H1 (cell line): ENCODE data around the gene ATXN7. TPM values are rescaled to one million over a fixed set of nuclear protein-coding genes. Genes with fewer than 3 reads are reported as not detected.
A peak's percentile ranks its signal among the peaks of the same experiment; 100 is the strongest.

Experiments used
- CBX5 ChIP-seq: fragments of 300-800, 300-1000 bp; sonication (generic); IDR thresholded peaks from 2 replicates; pipeline ENCODE4 v1.7.1; 2016; ENCODE audit warnings: antibody characterized with exemption, low read length, low read depth
- CHD1 ChIP-seq: IDR thresholded peaks from 2 replicates; pipeline ENCODE4 v1.6.1; 2012; ENCODE audit warnings: low read depth, low read length, improper control_type of control experiment
- EGR1 ChIP-seq: IDR thresholded peaks from 2 replicates; pipeline ENCODE4 v1.6.1; 2011; ENCODE audit warnings: low read depth, low read length, borderline replicate concordance
- EP300 ChIP-seq, 2 experiments: IDR thresholded peaks; 1 replicate in 1 of 2; 2 replicates in 1 of 2; pipeline ENCODE4 v1.6.1; 2011 to 2012; ENCODE audit warnings: low read depth in 2 of 2, low read length in 2 of 2, mild to moderate bottlenecking in 2 of 2, borderline replicate concordance in 1 of 2, inconsistent platforms in 1 of 2, moderate library complexity in 1 of 2
- HDAC2 ChIP-seq, 2 experiments: fragments of 300-600 bp in 1 of 2; sonication (generic) in 1 of 2; IDR thresholded peaks; 2 replicates each; pipeline ENCODE4 v1.6.1; 2011 to 2012; ENCODE audit warnings: low read depth in 2 of 2, low read length in 2 of 2, mild to moderate bottlenecking in 2 of 2, moderate library complexity in 2 of 2, borderline replicate concordance in 1 of 2, inconsistent platforms in 1 of 2
- JUND ChIP-seq: IDR thresholded peaks from 2 replicates; pipeline ENCODE4 v1.6.1; 2011; ENCODE audit warnings: mild to moderate bottlenecking, improper control_type of control experiment, low read length
- MAFK ChIP-seq: IDR thresholded peaks from 2 replicates; pipeline ENCODE4 v1.6.1; 2012; ENCODE audit warnings: low read depth, mild to moderate bottlenecking, improper control_type of control experiment, low read length
- NRF1 ChIP-seq: IDR thresholded peaks from 2 replicates; pipeline ENCODE4 v1.6.1; 2011; ENCODE audit warnings: mild to moderate bottlenecking, low read depth, low read length, improper control_type of control experiment
- POLR2AphosphoS5 ChIP-seq: IDR thresholded peaks from 2 replicates; pipeline ENCODE4 v1.6.1; 2011; ENCODE audit warnings: low read depth, low read length
- POU5F1 ChIP-seq: IDR thresholded peaks from 2 replicates; pipeline ENCODE4 v1.6.1; 2011; ENCODE audit warnings: low read depth, mild to moderate bottlenecking, low read length, moderate library complexity
- RFX5 ChIP-seq: IDR thresholded peaks from 2 replicates; pipeline ENCODE4 v1.6.1; 2011; ENCODE audit warnings: low read depth, low read length, improper control_type of control experiment, borderline replicate concordance
- RNF2 ChIP-seq: fragments of 200-900, 300-1000 bp; sonication (generic); IDR thresholded peaks from 2 replicates; pipeline ENCODE4 v1.7.1; 2016; ENCODE audit warnings: borderline replicate concordance, low read depth, mild to moderate bottlenecking, antibody characterized with exemption, low read length; ENCODE audit not compliant: poor library complexity, severe bottlenecking; ENCODE audit errors: missing control alignments
- SIRT6 ChIP-seq: IDR thresholded peaks from one replicate; pipeline ENCODE4 v1.7.1; 2012; ENCODE audit warnings: low read length, inconsistent platforms
- SIX5 ChIP-seq: IDR thresholded peaks from 2 replicates; pipeline ENCODE4 v1.6.1; 2011; ENCODE audit warnings: mild to moderate bottlenecking, low read depth, low read length
- SP4 ChIP-seq: IDR thresholded peaks from 2 replicates; pipeline ENCODE4 v1.6.1; 2012; ENCODE audit warnings: low read length, inconsistent platforms
- SUZ12 ChIP-seq: fragments of 200-600 bp; sonication (generic); IDR thresholded peaks from 2 replicates; pipeline ENCODE4 v1.6.1; 2012; ENCODE audit warnings: mild to moderate bottlenecking, inconsistent platforms, low read length, moderate library complexity, mixed read lengths
- TAF7 ChIP-seq: optimal IDR thresholded peaks from 2 replicates; pipeline ENCODE3; 2011; ENCODE audit warnings: low read depth, mild to moderate bottlenecking, inconsistent platforms, low read length, moderate library complexity, borderline replicate concordance
- TCF12 ChIP-seq: IDR thresholded peaks from 2 replicates; pipeline ENCODE4 v1.6.1; 2011; ENCODE audit warnings: low read depth, mild to moderate bottlenecking, low read length
- polyA plus RNA-seq, 7 experiments: library from polyadenylated mRNA; depleted of rRNA in 3 of 7; stranded (reverse) in 5 of 7; unstranded in 2 of 7; fragments of >200 nt in 5 of 7; fragments of 200-250 nt in 2 of 7; gene quantifications; 1 replicate in 5 of 7; 2 replicates in 1 of 7; 4 replicates in 1 of 7; pipeline versions ENCODE4 v1.2.1 to v1.2.3, GENCODE V29; 2011 to 2013; ENCODE audit warnings: missing spikeins in 2 of 7, mixed read lengths in 2 of 7
- total RNA-seq: library from RNA; stranded (reverse); fragmentation: NEBNext Ultra II Directional; extraction: Animal tissue kit (Norgen Biotek cat#: 25700); gene quantifications from 2 replicates; pipeline ENCODE4 v1.2.1, GENCODE V29; 2021
- TF ChIP-seq, protein P1 (sequence below): IDR thresholded peaks from 2 replicates; pipeline ENCODE4 v1.6.1; 2012; ENCODE audit warnings: low read length, inconsistent platforms
- TF ChIP-seq, protein P2 (sequence below), 3 experiments: IDR thresholded peaks; 1 replicate in 2 of 3; 2 replicates in 1 of 3; pipeline versions ENCODE4 v1.5.1 to v1.6.1; 2011; ENCODE audit warnings: low read length in 3 of 3, mild to moderate bottlenecking in 3 of 3, inconsistent platforms in 2 of 3, low read depth in 1 of 3, moderate library complexity in 1 of 3; ENCODE audit not compliant: insufficient read depth in 1 of 3; ENCODE audit errors: control extremely low read depth in 1 of 3

Gene ATXN7
- total and polyA plus RNA-seq, 2 of the 8 experiments (the other 6 are each of a cell fraction or from before 2014, with no cell fraction given), result 15.5 to 16.8 TPM

DNA sequence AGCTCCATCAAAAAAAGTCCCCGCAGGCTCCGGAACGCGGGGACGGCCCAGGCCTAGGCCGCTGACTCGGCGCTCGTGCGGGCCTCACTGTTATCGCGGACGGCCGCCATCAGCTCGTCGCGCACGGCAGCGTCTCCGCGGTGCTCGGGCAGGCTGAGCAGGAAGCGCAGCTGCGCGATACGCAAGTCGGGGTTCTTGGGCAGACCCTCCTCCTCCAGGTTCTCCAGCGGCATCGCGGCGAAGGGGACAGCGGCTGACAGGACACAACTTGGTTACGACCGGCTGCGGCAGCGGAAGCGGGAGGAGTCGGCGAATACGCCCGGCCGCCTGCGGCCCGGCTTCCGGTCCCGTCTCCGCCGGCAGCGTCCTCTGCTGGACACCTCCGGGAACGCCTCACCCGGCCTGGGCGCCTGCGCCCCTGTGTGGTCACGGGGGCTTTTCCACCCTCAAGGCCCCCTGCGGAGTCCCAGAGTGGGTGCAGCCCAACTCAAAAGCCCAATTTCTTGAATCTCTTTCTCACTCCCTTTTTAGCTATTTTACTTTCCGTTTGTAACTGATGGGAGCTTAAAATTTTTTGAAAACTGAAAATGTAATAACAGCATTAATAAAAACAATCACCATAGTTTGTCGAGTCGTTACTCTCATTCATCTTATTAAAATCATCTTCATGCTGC lies 159.7 kb downstream of the ATXN7 start, which contains the start of gene PSMD6 (continued):
- TF ChIP-seq, protein P1, sequence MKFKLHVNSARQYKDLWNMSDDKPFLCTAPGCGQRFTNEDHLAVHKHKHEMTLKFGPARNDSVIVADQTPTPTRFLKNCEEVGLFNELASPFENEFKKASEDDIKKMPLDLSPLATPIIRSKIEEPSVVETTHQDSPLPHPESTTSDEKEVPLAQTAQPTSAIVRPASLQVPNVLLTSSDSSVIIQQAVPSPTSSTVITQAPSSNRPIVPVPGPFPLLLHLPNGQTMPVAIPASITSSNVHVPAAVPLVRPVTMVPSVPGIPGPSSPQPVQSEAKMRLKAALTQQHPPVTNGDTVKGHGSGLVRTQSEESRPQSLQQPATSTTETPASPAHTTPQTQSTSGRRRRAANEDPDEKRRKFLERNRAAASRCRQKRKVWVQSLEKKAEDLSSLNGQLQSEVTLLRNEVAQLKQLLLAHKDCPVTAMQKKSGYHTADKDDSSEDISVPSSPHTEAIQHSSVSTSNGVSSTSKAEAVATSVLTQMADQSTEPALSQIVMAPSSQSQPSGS, result peak; percentile 55; the same call in 1 of the 2 replicates
- TF ChIP-seq SP4, result no peak
- TF ChIP-seq, protein P2, sequence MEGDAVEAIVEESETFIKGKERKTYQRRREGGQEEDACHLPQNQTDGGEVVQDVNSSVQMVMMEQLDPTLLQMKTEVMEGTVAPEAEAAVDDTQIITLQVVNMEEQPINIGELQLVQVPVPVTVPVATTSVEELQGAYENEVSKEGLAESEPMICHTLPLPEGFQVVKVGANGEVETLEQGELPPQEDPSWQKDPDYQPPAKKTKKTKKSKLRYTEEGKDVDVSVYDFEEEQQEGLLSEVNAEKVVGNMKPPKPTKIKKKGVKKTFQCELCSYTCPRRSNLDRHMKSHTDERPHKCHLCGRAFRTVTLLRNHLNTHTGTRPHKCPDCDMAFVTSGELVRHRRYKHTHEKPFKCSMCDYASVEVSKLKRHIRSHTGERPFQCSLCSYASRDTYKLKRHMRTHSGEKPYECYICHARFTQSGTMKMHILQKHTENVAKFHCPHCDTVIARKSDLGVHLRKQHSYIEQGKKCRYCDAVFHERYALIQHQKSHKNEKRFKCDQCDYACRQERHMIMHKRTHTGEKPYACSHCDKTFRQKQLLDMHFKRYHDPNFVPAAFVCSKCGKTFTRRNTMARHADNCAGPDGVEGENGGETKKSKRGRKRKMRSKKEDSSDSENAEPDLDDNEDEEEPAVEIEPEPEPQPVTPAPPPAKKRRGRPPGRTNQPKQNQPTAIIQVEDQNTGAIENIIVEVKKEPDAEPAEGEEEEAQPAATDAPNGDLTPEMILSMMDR (IDR thresholded peaks at IDR 0.05; ENCODE audit: control extremely low read depth in 1 of 3, insufficient read depth in 1 of 3, low read depth in 1 of 3, low read length in 3 of 3), result peak; percentile 96 to 100 (median 100)
- TF ChIP-seq HDAC2 (IDR thresholded peaks at IDR 0.05; ENCODE audit: borderline replicate concordance in 1 of 2, low read depth in 2 of 2, low read length in 2 of 2), result peak; percentile 60 to 96; a peak in 3 of 4 replicates
- TF ChIP-seq SIRT6, result no peak
- TF ChIP-seq SUZ12, result no peak
- no peak for TF ChIP-seq CHD1
- TF ChIP-seq RNF2, result no peak
- TF ChIP-seq POU5F1, result no peak
- TF ChIP-seq TCF12, result 0 out of 2 replicates have a peak, but pooled peaks have one; percentile 58
- TF ChIP-seq JUND, result peak; percentile 27; the same call in 1 of the 2 replicates
- peak; percentile 41 for TF ChIP-seq TAF7
- peak; percentile 77 for TF ChIP-seq POLR2AphosphoS5
- TF ChIP-seq MAFK, result no peak
- no peak for TF ChIP-seq CBX5
- TF ChIP-seq RFX5, result no peak
- TF ChIP-seq NRF1, result no peak
- TF ChIP-seq SIX5, result no peak
- no peak for TF ChIP-seq EGR1
- peak in 1 of 2 experiments; percentile 48; a peak in 1 of 3 replicates for TF ChIP-seq EP300 (IDR thresholded peaks at IDR 0.05; ENCODE audit: borderline replicate concordance in 1 of 2, low read depth in 2 of 2, low read length in 2 of 2)
